HFFc6 (cell line): ENCODE results near the gene TMEM184C. TPM values are rescaled to one million over a fixed set of nuclear protein-coding genes. Genes with fewer than 3 reads are reported as not detected.

Experiments
- DNase-seq: peaks from one replicate; pipeline ENCODE4 v3.0.0-alpha.2; 2018
- H3K27ac Mint-ChIP-seq: 2 replicates; pipeline ENCODE4 v1.8.0; 2020; ENCODE audit warnings: mild to moderate bottlenecking, mixed read lengths
- H3K27me3 Mint-ChIP-seq: 2 replicates; pipeline ENCODE4 v1.8.0; 2021; ENCODE audit warnings: mild to moderate bottlenecking, moderate library complexity, mixed read lengths; ENCODE audit not compliant: insufficient read depth
- H3K36me3 Mint-ChIP-seq: 2 replicates; pipeline ENCODE4 v1.8.0; 2021; ENCODE audit warnings: low read depth, mixed read lengths
- H3K4me1 Mint-ChIP-seq: 2 replicates; pipeline ENCODE4 v1.8.0; 2020; ENCODE audit warnings: low read depth, mixed read lengths
- H3K4me3 Mint-ChIP-seq: 2 replicates; pipeline ENCODE4 v1.8.0; 2020; ENCODE audit warnings: mild to moderate bottlenecking, moderate library complexity, mixed read lengths
- H3K9me3 Mint-ChIP-seq: 2 replicates; pipeline ENCODE4 v1.8.0; 2020; ENCODE audit warnings: mild to moderate bottlenecking, mixed read lengths
- CTCF ChIP-seq: fragments of 200-600 bp; sonication (generic); IDR thresholded peaks from 2 replicates; pipeline ENCODE4 v1.5.0; 2021; ENCODE audit warnings: antibody characterized with exemption, mild to moderate bottlenecking
- total RNA-seq, 6 experiments: library from RNA; stranded (reverse); fragmentation: NEBNext Ultra II Directional; extraction: Animal tissue kit (Norgen Biotek cat#: 25700); gene quantifications; 2 replicates in 1 of 6; 3 replicates in 5 of 6; pipeline ENCODE4 v1.2.3, GENCODE V29; 2021

TMEM184C gene
- total RNA-seq, 6 experiments from 2014 or later: 36.8 to 42.0 (median 39.8) TPM

GRCh38 chr4:147586032-147586431, 31.2 kb upstream of the TMEM184C start:
- no peak for DNase-seq
- Mint-ChIP-seq H3K9me3 (no peaks in the 10 kb centered on the region), H3K27ac (no peak overlapping the region), H3K4me3 (no peak overlapping the region; the same call in 1 of the 2 replicates), H3K36me3 (peaks cover 5% of the 10 kb centered on the region; the same call in 1 of the 2 replicates), H3K4me1 (peaks cover 71% of the 10 kb centered on the region), H3K27me3 (no peaks in the 10 kb centered on the region; the same call in 1 of the 2 replicates)
- TF ChIP-seq CTCF: no peak

- H3K4me1 Mint-ChIP-seq: peaks cover 65% of the 10 kb centered on the region
- H3K9me3 Mint-ChIP-seq: no peaks in the 10 kb centered on the region
- H3K27me3 Mint-ChIP-seq: no peaks in the 10 kb centered on the region; the same call in 1 of the 2 replicates
- no peak for TF ChIP-seq CTCF
- peaks cover 5% of the 10 kb centered on the region; the same call in 1 of the 2 replicates for H3K36me3 Mint-ChIP-seq
- peak overlapping the region; percentile 35; the same call in 1 of the 2 replicates for H3K4me3 Mint-ChIP-seq
- peak overlapping the region; percentile 44; the same call in 1 of the 2 replicates for H3K27ac Mint-ChIP-seq
- DNase-seq: no peak
These were observed 30.6 kb upstream of the TMEM184C start for GRCh38 chr4:147586637-147587036.

- H3K27ac Mint-ChIP-seq: peak overlapping the region; percentile 44
- H3K27me3 Mint-ChIP-seq: no peaks in the 10 kb centered on the region; the same call in 1 of the 2 replicates
- H3K4me1 Mint-ChIP-seq: peaks cover 61% of the 10 kb centered on the region
- H3K9me3 Mint-ChIP-seq: no peaks in the 10 kb centered on the region
- TF ChIP-seq CTCF: no peak
- DNase-seq: no peak
- H3K36me3 Mint-ChIP-seq: peaks cover 5% of the 10 kb centered on the region; the same call in 1 of the 2 replicates
- peak overlapping the region; percentile 35 for H3K4me3 Mint-ChIP-seq
These were observed 30.2 kb upstream of the TMEM184C start for GRCh38 chr4:147587041-147587440.

GRCh38 chr4:147589586-147589985, 27.6 kb upstream of the TMEM184C start:
- H3K4me3 Mint-ChIP-seq: no peak overlapping the region
- H3K9me3 Mint-ChIP-seq: no peaks in the 10 kb centered on the region
- H3K27ac Mint-ChIP-seq: peak overlapping the region; percentile 9; the same call in 1 of the 2 replicates
- no peak for TF ChIP-seq CTCF
- H3K4me1 Mint-ChIP-seq: peaks cover 44% of the 10 kb centered on the region
- no peaks in the 10 kb centered on the region; the same call in 1 of the 2 replicates for H3K27me3 Mint-ChIP-seq
- H3K36me3 Mint-ChIP-seq: peaks cover 3% of the 10 kb centered on the region; the same call in 1 of the 2 replicates
- no peak for DNase-seq

- TF ChIP-seq CTCF: peak; percentile 91
- Mint-ChIP-seq H3K36me3 (no peaks in the 10 kb centered on the region), H3K4me3 (peak overlapping the region; percentile 2; the same call in 1 of the 2 replicates), H3K27me3 (no peaks in the 10 kb centered on the region; the same call in 1 of the 2 replicates), H3K27ac (no peak overlapping the region), H3K4me1 (peaks cover 44% of the 10 kb centered on the region), H3K9me3 (no peaks in the 10 kb centered on the region)
- DNase-seq: peak; percentile 45
These were observed 26.8 kb upstream of the TMEM184C start for GRCh38 chr4:147590249-147590920.
